Measurements from ENCODE around the gene NDST1.

NDST1 gene

GRCh38 chr5:150593996-150594395 lies 86.1 kb downstream of the NDST1 start:
- no peak for DNase-seq

DNA sequence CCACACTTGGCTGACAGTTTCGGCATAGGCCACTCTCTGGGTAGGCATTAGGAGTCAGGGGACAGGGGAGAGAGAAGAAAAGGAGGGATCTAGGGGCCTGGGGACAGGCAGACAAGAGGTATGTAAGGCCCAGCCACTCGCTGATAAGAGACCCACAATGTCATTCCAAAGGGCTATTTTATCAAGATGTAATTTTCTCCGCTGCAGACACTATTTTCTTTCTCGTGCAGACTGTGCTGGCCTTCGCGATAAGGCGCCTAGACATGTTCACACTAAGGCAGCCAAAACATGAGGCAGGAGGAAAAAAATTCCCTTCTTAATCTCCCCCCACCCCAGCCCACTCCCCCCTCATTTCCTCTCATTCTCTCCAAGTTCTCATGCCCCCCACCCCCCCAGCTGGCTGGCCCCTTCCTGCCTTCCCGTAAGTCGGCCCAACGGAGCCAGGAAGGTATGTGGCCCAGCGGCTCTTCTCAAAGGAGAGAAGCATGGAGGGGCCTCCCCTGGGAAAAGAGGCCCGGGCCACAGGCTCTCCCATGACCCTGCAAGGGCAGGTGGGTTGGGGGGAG lies 87.6 kb downstream of the NDST1 start:
- no peak for DNase-seq

DNA sequence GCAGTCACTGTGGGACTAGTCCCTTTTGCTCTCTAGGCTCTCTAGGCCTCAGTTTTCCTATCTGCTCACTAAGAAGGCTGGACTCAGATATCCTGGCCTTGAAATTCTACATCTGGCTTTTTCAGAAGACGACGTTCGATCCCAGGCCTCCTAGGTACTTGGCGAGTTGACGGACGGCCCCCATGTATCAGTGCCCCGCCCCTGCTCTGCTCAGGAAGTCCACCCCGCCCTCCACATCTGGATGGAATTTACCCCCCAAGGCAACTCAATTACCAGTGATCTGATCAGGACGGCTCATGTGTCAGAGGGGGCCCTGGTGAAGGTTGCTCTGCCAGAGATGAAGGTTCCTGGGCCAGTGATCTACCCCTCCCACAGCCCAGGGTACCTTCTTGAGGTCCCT lies 88.4 kb downstream of the NDST1 start:
- no peak for DNase-seq

- DNase-seq = peak in 1 of 2 donors; percentile 39
Measured at GRCh38 chr5:150596826-150597225, 88.9 kb downstream of the NDST1 start.

DNA sequence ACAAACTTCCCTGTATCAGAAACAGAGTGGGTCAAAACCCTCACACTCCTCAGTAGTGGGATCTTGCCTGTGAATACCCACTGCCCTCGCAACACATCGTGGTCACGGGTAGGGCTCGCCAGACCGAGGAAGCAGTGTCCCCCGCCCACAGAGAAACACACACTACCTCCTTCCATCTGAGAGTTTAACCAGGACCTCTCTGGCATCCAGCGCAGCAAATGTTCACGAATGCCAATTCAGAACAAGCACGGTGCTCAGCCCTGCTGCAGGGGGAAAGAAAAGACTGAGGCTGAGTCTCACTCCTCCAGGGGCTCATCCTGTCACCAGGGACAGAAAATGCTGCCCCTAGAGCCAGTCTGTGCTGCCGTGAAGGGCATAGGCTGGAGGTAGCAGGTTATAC lies 90.1 kb downstream of the NDST1 start:
- peak; percentile 9 to 68 for DNase-seq

DNA sequence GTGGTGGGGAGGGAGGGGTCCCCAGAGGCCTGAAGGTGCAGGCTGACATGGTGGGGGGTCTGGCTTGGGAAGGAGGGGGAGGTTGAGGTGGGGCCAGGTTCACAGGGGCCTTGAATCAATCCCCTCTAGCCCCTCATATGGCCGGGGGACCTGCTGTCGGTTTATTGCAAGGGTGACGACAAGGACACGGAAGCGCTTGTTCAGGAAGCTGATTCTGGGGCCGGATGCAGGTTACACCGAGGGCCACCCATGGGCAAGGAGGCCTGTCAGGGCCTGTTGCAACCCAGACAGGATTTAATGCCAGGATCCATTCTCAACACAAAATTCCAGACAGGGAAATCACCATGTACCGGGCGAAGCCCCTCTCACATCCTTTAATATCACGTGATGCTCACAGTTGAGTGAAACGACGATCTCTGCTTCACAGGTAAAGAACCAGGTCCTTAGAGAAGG lies 90.9 kb downstream of the NDST1 start:
- DNase-seq = no peak

GRCh38 chr5:150599281-150599680 lies 91.3 kb downstream of the NDST1 start:
- DNase-seq = no peak

- peak; percentile 31 for DNase-seq
Measured at GRCh38 chr5:150599917-150600511, 92.1 kb downstream of the NDST1 start.

DNA sequence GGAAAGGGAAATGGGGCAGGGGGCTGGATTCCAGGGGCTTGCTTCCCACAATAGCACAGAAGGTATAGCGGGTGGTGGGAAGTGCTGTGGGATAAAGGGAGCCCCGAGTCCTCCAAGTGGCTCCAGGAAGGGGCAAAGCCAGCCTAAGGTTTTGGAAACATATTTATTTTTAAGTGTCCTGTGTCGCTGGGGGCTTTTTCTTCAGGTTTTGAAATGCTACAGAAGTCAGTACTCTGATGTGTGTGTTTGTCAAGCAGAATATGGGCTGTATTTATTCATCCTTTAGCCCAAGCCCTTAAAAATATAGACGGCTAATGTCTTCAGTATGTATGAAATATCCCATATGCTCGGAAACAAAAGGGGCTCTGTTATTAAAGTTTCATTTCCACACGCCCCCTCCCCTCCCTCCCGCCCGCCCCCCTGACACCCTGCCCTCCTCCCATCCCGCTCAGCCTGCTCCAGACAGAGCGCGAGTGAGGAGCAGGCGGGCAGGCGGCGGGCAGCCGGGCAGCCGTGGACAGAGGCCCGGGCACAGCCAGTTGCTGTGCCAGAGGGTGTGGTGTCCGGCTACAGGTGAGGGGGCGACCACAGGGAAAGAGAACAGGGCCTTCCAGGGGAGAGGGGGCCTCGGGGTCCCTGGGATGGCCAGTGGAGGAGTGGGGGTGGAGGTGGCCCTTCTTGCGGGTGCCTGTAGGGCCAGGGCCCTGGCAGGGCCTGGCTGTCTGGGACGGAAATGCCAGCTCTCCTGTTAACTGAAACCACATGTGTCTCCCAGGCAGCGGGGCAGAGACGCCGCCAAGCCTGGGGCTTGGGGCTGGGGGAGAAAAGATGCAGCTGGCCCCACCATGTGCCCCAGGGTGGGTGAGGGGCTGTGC lies 92.9 kb downstream of the NDST1 start:
- no peak for DNase-seq

- no peak for DNase-seq
Measured at GRCh38 chr5:150601491-150602345, 93.8 kb downstream of the NDST1 start.

DNA sequence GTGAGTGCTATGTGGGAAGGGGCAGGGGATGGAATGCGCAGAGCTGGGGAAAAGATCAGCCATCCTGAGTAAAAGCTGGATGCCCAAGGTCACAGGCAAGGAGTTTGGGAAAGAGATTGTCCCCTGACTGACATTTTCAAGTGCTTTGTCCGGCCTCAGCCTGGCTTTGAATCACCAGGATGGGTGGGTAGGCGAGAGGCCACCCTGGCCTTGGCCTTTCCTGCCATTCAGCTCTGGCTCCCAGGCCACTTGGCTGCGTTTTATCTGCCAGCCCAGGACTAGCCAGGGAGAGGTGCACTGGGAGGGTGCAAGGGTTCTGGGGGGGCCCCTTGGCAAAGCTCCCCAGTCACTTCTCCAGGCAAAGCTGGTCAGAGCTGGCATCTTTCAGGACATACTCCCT lies 95.1 kb downstream of the NDST1 start:
- DNase-seq = no peak

DNA sequence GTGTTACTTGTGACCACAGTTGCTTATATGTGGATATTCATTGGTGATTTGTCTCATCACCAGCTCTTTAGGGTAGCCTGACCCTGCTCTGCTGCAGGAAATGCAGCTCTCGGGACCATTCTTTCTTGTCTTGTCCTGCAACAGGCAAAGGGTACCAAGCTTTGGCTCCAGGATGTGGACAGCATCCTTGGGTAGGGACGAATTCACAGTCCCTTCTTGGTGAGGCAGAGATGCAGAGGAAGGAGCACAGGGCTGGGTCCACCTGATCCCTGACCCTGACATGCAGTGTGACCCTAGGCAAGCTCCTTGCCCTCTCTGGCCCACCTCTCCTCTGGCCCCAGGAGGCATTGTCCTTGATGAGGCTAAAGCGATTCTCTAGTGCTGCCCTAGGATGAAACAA lies 95.6 kb downstream of the NDST1 start:
- DNase-seq = no peak

- DNase-seq = no peak
Measured at GRCh38 chr5:150604010-150604409, 96.1 kb downstream of the NDST1 start.

GRCh38 chr5:150604894-150605440 lies 97.0 kb downstream of the NDST1 start:
- no peak for DNase-seq

DNA sequence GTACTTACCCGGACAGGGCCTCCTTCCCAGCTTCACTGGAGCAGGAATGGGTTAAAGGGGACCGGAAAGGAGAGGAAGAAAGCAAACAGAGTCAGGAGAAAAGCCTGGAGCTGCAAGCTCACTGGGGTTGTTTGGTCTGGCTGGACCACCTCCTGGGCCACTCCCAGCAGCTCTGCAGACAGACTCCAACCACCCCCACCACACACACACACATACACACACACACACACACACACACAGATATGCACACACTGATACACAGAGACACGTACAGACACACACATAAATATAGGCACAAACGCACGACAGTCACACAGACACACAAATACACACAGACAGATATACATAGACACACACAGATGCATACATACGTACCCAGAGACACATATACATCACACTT lies 97.6 kb downstream of the NDST1 start:
- DNase-seq = no peak

DNA sequence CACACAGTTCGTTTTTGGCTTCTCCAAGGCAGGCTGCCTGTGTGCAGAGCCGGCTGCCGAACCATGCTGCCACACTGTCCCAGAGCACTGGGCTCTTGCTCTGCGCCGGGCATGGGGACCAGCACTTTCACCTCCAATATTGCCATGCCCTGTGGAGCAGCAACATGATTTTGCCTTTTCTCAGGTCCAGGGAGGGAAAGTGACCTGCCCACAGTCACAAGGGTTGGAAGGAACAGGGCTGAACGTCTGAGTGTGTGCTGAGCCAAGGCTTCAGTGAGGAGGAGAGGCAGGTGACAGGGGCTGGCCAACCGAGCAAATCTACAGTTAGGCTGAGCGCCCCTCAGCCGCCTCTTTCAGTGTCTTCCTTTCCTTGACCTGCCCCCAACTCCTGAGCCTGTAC lies 98.5 kb downstream of the NDST1 start:
- no peak for DNase-seq

- DNase-seq = no peak
Measured at GRCh38 chr5:150607105-150607504, 99.2 kb downstream of the NDST1 start.

Measured in inflammatory macrophage treated with lipopolysaccharide for 1 hour (primary cell).